Measurements from ENCODE around the gene ARHGAP26. TPM values are rescaled to one million over a fixed set of nuclear protein-coding genes. Genes with fewer than 3 reads are reported as not detected.

The ARHGAP26 gene
- total and polyA plus RNA-seq, 4 donors = 5.4 to 52.3 (median 30.4) TPM

DNA sequence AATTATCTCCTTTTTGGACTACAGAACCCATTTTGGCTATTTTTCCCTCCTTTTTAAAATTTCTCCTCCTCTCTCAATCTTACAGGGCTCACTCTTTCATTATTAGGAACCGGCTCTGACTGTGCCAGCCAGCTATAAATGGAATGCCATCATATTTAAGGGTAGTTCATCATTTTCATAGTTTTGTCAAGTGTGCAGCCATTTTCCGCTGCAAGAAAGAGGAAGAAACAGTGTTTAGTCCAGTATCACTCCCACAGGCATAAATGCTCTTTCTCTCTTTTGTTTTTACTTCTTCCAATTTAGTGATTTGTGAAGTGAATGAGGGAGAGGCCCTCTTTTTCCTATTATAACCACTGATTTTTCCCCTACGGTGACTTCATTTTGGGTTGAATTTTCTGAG is 343.3 kb downstream of the ARHGAP26 start:
- Histone ChIP-seq H3K4me3 (no peak overlapping the region), H3K27me3 (ENCODE audit: control insufficient read depth in 3 of 3, insufficient read depth in 3 of 3, low read length in 2 of 3) (no peaks in the 10 kb centered on the region), H3K27ac (ENCODE audit: low read depth in 1 of 2, low read length in 1 of 2) (no peak overlapping the region), H3K4me1 (ENCODE audit: control insufficient read depth in 5 of 5, insufficient read depth in 5 of 5, low read length in 5 of 5) (peaks cover 0 to 20% (median 0%) of the 10 kb centered on the region in 5 donors), H3K9ac (ENCODE audit: insufficient read depth in 1 of 2, low read length in 2 of 2) (no peak overlapping the region), H3K9me3 (ENCODE audit: control insufficient read depth in 4 of 4, insufficient read depth in 3 of 4, low read length in 3 of 4) (no peaks in the 10 kb centered on the region), H3K36me3 (ENCODE audit: control insufficient read depth in 4 of 4, insufficient read depth in 4 of 4, low read length in 4 of 4) (no peaks in the 10 kb centered on the region)
- no peak for ATAC-seq (ENCODE audit: insufficient read depth, low FRiP score)
- WGBS, 2 donors = 80 to 86% methylated on average over 3 of the region's 3 CpGs
- DNase-seq = no peak
- TF ChIP-seq CTCF (IDR thresholded peaks at IDR 0.05; ENCODE audit: control extremely low read depth, extremely low read depth) = no peak

GRCh38 chr5:143114481-143114880 is 344.3 kb downstream of the ARHGAP26 start:
- DNase-seq (no peak), ATAC-seq (ENCODE audit: insufficient read depth, low FRiP score) (no peak)
- TF ChIP-seq CTCF (IDR thresholded peaks at IDR 0.05; ENCODE audit: control extremely low read depth, extremely low read depth) = no peak

DNA sequence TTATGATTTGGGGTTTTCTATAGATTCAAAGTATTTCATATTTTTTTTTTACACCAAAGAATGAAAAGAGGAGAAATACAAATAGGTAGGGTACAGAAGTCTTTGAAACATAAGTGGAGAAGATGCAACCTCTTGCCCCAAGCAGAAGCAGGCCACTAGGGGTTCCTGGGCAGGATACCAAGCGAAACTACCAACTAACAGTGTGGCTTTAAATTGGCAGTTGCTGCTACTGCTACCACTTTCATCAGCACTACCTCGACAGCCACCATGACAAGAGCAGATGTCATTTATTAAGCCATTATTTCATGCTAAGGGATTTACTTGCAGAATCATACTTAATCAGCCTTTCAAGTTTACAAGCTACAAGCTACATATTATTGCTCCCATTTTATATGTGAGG is 345.2 kb downstream of the ARHGAP26 start:
- H3K9ac ChIP-seq (ENCODE audit: insufficient read depth in 1 of 2, low read length in 2 of 2) = no peak overlapping the region
- WGBS, 2 donors = 92 to 94% methylated on average over 2 of the region's 2 CpGs
- H3K36me3 ChIP-seq (ENCODE audit: control insufficient read depth in 4 of 4, insufficient read depth in 4 of 4, low read length in 4 of 4) = no peaks in the 10 kb centered on the region
- H3K4me1 ChIP-seq (ENCODE audit: control insufficient read depth in 5 of 5, insufficient read depth in 5 of 5, low read length in 5 of 5) = peaks cover 0 to 16% (median 5%) of the 10 kb centered on the region in 5 donors
- no peak overlapping the region for H3K27ac ChIP-seq (ENCODE audit: low read depth in 1 of 2, low read length in 1 of 2)
- ATAC-seq (ENCODE audit: insufficient read depth, low FRiP score) (no peak), DNase-seq (no peak)
- H3K4me3 ChIP-seq = no peak overlapping the region
- TF ChIP-seq CTCF (IDR thresholded peaks at IDR 0.05; ENCODE audit: control extremely low read depth, extremely low read depth) = no peak
- no peaks in the 10 kb centered on the region for H3K9me3 ChIP-seq (ENCODE audit: control insufficient read depth in 4 of 4, insufficient read depth in 3 of 4, low read length in 3 of 4)
- no peaks in the 10 kb centered on the region for H3K27me3 ChIP-seq (ENCODE audit: control insufficient read depth in 3 of 3, insufficient read depth in 3 of 3, low read length in 2 of 3)

More at GRCh38 chr5:143114481-143114880, 344.3 kb downstream of the ARHGAP26 start:
- WGBS, 2 donors = 49 to 76% methylated on average over 2 of the region's 2 CpGs
- Histone ChIP-seq H3K36me3 (ENCODE audit: control insufficient read depth in 4 of 4, insufficient read depth in 4 of 4, low read length in 4 of 4) (no peaks in the 10 kb centered on the region), H3K9ac (ENCODE audit: insufficient read depth in 1 of 2, low read length in 2 of 2) (no peak overlapping the region), H3K4me1 (ENCODE audit: control insufficient read depth in 5 of 5, insufficient read depth in 5 of 5, low read length in 5 of 5) (peaks cover 0 to 22% (median 7%) of the 10 kb centered on the region in 5 donors), H3K4me3 (no peak overlapping the region), H3K9me3 (ENCODE audit: control insufficient read depth in 4 of 4, insufficient read depth in 3 of 4, low read length in 3 of 4) (no peaks in the 10 kb centered on the region), H3K27ac (ENCODE audit: low read depth in 1 of 2, low read length in 1 of 2) (no peak overlapping the region), H3K27me3 (ENCODE audit: control insufficient read depth in 3 of 3, insufficient read depth in 3 of 3, low read length in 2 of 3) (no peaks in the 10 kb centered on the region)

DNA sequence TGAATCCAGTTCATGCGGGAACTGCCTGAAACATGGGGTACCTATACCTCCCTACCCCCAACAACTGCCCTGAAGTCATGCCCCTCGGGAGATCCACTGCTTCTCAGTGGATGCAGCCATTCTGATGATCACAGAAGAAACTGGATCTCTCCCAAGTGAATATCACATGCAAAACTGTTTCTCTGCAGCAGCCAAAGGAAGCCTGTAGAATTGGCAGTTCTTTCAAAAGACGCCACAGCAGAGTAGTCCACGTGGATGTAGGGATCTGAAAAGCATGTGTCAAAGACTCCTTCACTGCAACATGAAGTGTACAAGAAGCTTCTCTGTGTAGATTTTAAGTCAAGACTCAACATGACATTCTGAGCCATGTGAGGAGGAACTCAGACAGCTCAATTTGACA is 346.6 kb downstream of the ARHGAP26 start:
- H3K36me3 ChIP-seq (ENCODE audit: control insufficient read depth in 4 of 4, insufficient read depth in 4 of 4, low read length in 4 of 4) = no peaks in the 10 kb centered on the region
- no peak overlapping the region for H3K4me3 ChIP-seq
- ATAC-seq (ENCODE audit: insufficient read depth, low FRiP score) = no peak
- H3K27ac ChIP-seq (ENCODE audit: low read depth in 1 of 2, low read length in 1 of 2) = no peak overlapping the region
- TF ChIP-seq CTCF (IDR thresholded peaks at IDR 0.05; ENCODE audit: control extremely low read depth, extremely low read depth) = no peak
- peak in 2 of 3 donors; percentile 33 to 66 for DNase-seq
- H3K9me3 ChIP-seq (ENCODE audit: control insufficient read depth in 4 of 4, insufficient read depth in 3 of 4, low read length in 3 of 4) = no peaks in the 10 kb centered on the region
- no peaks in the 10 kb centered on the region for H3K27me3 ChIP-seq (ENCODE audit: control insufficient read depth in 3 of 3, insufficient read depth in 3 of 3, low read length in 2 of 3)
- H3K4me1 ChIP-seq (ENCODE audit: control insufficient read depth in 5 of 5, insufficient read depth in 5 of 5, low read length in 5 of 5) = peaks cover 0 to 19% (median 2%) of the 10 kb centered on the region in 5 donors
- no peak overlapping the region for H3K9ac ChIP-seq (ENCODE audit: insufficient read depth in 1 of 2, low read length in 2 of 2)
- WGBS, 2 donors = 90 to 95% methylated on average over 4 of the region's 4 CpGs

All from lung (tissue), 12 donors.